Smooth muscle cell (in vitro differentiated cells): ENCODE measurements around the gene TPM3. TPM values are rescaled to one million over a fixed set of nuclear protein-coding genes. Genes with fewer than 3 reads are reported as not detected.

Experiments
- DNase-seq: peaks from one replicate; lab custom pipeline; 2025; ENCODE audit not compliant: unreplicated experiment; lab: John Stamatoyannopoulos, UW
- H2AFZ ChIP-seq: fragments of 200-600 bp; sonication (generic); 2 replicates; pipeline ENCODE4 v1.6.0; 2016; ENCODE audit warnings: antibody characterized with exemption, low read depth, mild to moderate bottlenecking
- H3F3A ChIP-seq: fragments of 200-600 bp; sonication (generic); 2 replicates; pipeline ENCODE4 v1.6.0; 2017; ENCODE audit warnings: antibody characterized with exemption, low read depth
- H3K27ac ChIP-seq: fragments of 200-600 bp; sonication (generic); 2 replicates; pipeline ENCODE4 v1.5.1; 2016; ENCODE audit warnings: low read depth, mild to moderate bottlenecking
- H3K27me3 ChIP-seq: fragments of 200-600 bp; sonication (generic); 2 replicates; pipeline ENCODE4 v1.6.1; 2016; ENCODE audit warnings: low read depth, mild to moderate bottlenecking
- H3K36me3 ChIP-seq: fragments of 200-600 bp; sonication (generic); 2 replicates; pipeline ENCODE4 v1.5.1; 2016; ENCODE audit warnings: low read depth
- H3K4me1 ChIP-seq: fragments of 200-600 bp; sonication (generic); 2 replicates; pipeline ENCODE4 v1.5.1; 2016; ENCODE audit warnings: low read depth
- H3K4me2 ChIP-seq: fragments of 200-600 bp; sonication (generic); 2 replicates; pipeline ENCODE4 v1.6.0; 2016; ENCODE audit warnings: mild to moderate bottlenecking
- H3K4me3 ChIP-seq: fragments of 200-600 bp; sonication (generic); 2 replicates; pipeline ENCODE4 v1.5.1; 2016; ENCODE audit warnings: mild to moderate bottlenecking
- H3K79me2 ChIP-seq: fragments of 200-600 bp; sonication (generic); 2 replicates; pipeline ENCODE4 v1.6.0; 2016; ENCODE audit warnings: low read depth, mild to moderate bottlenecking
- H3K9ac ChIP-seq: fragments of 200-600 bp; sonication (generic); 2 replicates; pipeline ENCODE4 v1.6.0; 2016; ENCODE audit warnings: low read depth
- H3K9me3 ChIP-seq: fragments of 200-600 bp; sonication (generic); replicated peaks from 2 replicates; pipeline ENCODE4 v1.5.1; 2016; ENCODE audit warnings: low read depth
- H4K20me1 ChIP-seq: fragments of 200-600 bp; sonication (generic); 2 replicates; pipeline ENCODE4 v1.6.0; 2016; ENCODE audit warnings: low read depth
- WGBS: methylation state at CpG from one replicate; pipeline ENCODE4 v1.1.7; 2016; ENCODE audit warnings: low lambda C conversion rate; 5-methylcytosine and 5-hydroxymethylcytosine counted together
- polyA plus RNA-seq: library from polyadenylated mRNA; unstranded; fragments of >200 nt; fragmentation: Nextera tagmentation; extraction: Ambion mirVana; gene quantifications from 2 replicates; pipeline ENCODE4 v1.2.1, GENCODE V29; 2016
- total RNA-seq: library from RNA; depleted of rRNA; stranded (reverse); fragments of >200 nt; gene quantifications from 2 replicates; pipeline ENCODE4 v1.2.3, GENCODE V29; 2014
- TF ChIP-seq, protein P1 (sequence below): fragments of 200-600 bp; sonication (generic); IDR thresholded peaks from 2 replicates; pipeline ENCODE4 v1.5.1; 2017; ENCODE audit warnings: borderline replicate concordance, mild to moderate bottlenecking, antibody characterized with exemption; ENCODE audit not compliant: insufficient read depth, poor library complexity, severe bottlenecking

TPM3 gene
- total and polyA plus RNA-seq, 2 experiments from 2014 or later, result 384 to 436 TPM

DNA sequence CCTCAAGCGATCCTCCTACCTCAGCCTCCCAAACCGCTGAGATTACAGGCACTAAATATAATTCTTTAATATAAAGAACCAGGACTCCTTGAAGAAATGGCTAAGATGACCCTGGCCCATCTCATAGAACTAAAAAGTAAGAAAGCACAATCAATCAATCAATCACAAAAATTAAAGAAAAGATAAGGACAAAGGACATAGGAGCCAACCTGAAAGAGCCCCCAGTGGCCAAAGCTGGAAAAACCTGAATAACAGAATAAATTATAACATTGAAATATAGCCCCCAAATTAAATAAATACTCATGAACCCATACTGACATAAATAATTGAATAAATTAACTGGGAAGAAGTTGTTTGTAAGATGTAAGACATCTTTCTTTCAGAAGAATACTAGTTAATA, 45.9 kb downstream of the TPM3 start:
- Histone ChIP-seq H3K36me3 (no peaks in the 10 kb centered on the region), H3K4me2 (no peak overlapping the region), H3K9me3 (no peaks in the 10 kb centered on the region), H3K79me2 (no peaks in the 10 kb centered on the region), H2AFZ (no peak overlapping the region), H3K27me3 (no peaks in the 10 kb centered on the region), H3K4me3 (no peak overlapping the region), H3K27ac (no peak overlapping the region), H3K4me1 (no peaks in the 10 kb centered on the region), H3F3A (no peaks in the 10 kb centered on the region), H4K20me1 (no peaks in the 10 kb centered on the region), H3K9ac (no peak overlapping the region)
- 98% methylated on average over 2 of the region's 2 CpGs for WGBS
- no peak for DNase-seq
- TF ChIP-seq, protein P1, sequence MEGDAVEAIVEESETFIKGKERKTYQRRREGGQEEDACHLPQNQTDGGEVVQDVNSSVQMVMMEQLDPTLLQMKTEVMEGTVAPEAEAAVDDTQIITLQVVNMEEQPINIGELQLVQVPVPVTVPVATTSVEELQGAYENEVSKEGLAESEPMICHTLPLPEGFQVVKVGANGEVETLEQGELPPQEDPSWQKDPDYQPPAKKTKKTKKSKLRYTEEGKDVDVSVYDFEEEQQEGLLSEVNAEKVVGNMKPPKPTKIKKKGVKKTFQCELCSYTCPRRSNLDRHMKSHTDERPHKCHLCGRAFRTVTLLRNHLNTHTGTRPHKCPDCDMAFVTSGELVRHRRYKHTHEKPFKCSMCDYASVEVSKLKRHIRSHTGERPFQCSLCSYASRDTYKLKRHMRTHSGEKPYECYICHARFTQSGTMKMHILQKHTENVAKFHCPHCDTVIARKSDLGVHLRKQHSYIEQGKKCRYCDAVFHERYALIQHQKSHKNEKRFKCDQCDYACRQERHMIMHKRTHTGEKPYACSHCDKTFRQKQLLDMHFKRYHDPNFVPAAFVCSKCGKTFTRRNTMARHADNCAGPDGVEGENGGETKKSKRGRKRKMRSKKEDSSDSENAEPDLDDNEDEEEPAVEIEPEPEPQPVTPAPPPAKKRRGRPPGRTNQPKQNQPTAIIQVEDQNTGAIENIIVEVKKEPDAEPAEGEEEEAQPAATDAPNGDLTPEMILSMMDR, result peak; percentile 33

DNA sequence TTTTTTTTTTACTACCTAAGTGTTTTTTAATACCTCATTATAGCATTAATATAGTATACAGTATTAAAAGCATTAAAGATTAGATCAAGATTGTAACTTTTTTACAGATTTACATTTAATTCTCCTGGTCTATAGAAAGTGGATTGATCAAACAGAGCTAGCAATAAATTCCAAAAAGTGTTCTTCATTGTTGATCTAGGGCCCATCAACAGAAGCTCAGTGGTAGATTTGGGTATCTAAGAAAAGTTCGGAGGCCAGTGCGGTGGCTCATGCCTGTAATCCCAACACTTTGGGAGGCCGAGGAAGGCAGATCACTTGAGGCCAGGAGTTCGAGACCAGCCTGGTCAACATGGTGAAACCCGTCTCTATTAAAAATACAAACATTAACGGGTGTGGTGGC, 49.5 kb downstream of the TPM3 start:
- no peak for DNase-seq
- WGBS, result 89% methylated on average over 6 of the region's 6 CpGs
- H3K79me2 ChIP-seq, result no peaks in the 10 kb centered on the region

DNA sequence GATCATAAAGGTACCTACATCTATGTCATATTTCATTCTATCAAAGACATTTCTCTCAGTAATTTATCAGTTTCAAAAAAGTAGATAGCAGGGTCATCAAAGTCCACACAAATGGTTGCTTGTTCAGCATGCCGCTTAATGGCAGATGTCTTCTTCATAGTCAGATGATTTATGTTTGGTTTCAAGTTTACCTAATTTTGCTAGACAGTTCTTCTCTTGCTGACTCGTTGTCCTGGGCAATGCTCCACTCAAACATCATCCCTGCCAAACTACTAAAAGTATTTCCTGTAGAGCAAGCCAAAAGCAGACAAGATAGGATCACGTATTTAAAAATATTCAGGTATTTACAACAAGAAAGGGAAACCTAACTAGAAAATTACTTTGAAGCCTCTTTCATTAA, 50.7 kb downstream of the TPM3 start:
- H3K4me1 ChIP-seq, result no peaks in the 10 kb centered on the region
- no peak overlapping the region for H3K4me3 ChIP-seq
- H3K27me3 ChIP-seq, result no peaks in the 10 kb centered on the region
- H3K79me2 ChIP-seq, result no peaks in the 10 kb centered on the region
- H3F3A ChIP-seq, result no peaks in the 10 kb centered on the region
- H3K9ac ChIP-seq, result no peak overlapping the region
- no peaks in the 10 kb centered on the region for H3K9me3 ChIP-seq
- 72% methylated on average over 3 of the region's 3 CpGs for WGBS
- no peak for DNase-seq
- no peaks in the 10 kb centered on the region for H3K36me3 ChIP-seq
- H3K27ac ChIP-seq, result no peak overlapping the region
- H3K4me2 ChIP-seq, result no peak overlapping the region
- H4K20me1 ChIP-seq, result no peaks in the 10 kb centered on the region
- TF ChIP-seq, protein P1, result no peak
- H2AFZ ChIP-seq, result no peak overlapping the region

More for the DNA sequence above, 49.5 kb downstream of the TPM3 start:
- Histone ChIP-seq H3K36me3 (no peaks in the 10 kb centered on the region), H3K4me1 (no peaks in the 10 kb centered on the region), H3F3A (no peaks in the 10 kb centered on the region), H3K27ac (no peak overlapping the region), H3K9me3 (no peaks in the 10 kb centered on the region), H3K4me3 (no peak overlapping the region), H3K4me2 (no peak overlapping the region), H3K9ac (no peak overlapping the region), H4K20me1 (no peaks in the 10 kb centered on the region), H3K27me3 (no peaks in the 10 kb centered on the region), H2AFZ (no peak overlapping the region)
- TF ChIP-seq, protein P1, result no peak

DNA sequence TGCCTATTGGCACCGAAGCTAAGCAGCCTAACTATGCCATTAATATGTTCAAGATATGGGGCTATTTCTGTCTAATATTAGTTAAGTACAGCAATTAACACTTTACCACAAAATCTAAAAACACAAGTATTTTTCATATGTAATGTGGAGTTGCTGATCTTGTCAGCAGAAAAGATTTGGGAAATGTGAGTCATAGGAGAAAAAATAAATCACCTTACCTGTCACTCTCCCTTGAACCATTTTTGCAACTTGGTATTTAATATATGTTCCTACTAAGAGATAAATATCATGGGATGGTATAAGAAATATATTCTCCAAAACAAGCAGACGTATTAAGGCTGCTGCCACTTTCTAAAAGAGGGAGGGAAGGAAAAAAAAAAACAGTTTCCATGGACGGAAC, 54.0 kb downstream of the TPM3 start:
- H3K9me3 ChIP-seq, result no peaks in the 10 kb centered on the region
- 84% methylated on average over 3 of the region's 3 CpGs for WGBS
- no peak overlapping the region for H3K27ac ChIP-seq

More for the DNA sequence above, 54.0 kb downstream of the TPM3 start:
- Histone ChIP-seq H3K36me3 (no peaks in the 10 kb centered on the region), H3F3A (no peaks in the 10 kb centered on the region), H2AFZ (no peak overlapping the region), H3K79me2 (no peaks in the 10 kb centered on the region), H3K4me1 (no peaks in the 10 kb centered on the region), H4K20me1 (no peaks in the 10 kb centered on the region), H3K27me3 (no peaks in the 10 kb centered on the region), H3K9ac (no peak overlapping the region), H3K4me2 (no peak overlapping the region), H3K4me3 (no peak overlapping the region)
- DNase-seq, result no peak
- TF ChIP-seq, protein P1, result no peak
